ENCODE data around the gene CXXC4. TPM values are rescaled to one million over a fixed set of nuclear protein-coding genes. Genes with fewer than 3 reads are reported as not detected.
A peak's percentile ranks its signal among the peaks of the same experiment; 100 is the strongest.

The CXXC4 gene
- total RNA-seq, 1 experiment from 2014 or later = 0.76 TPM

DNA sequence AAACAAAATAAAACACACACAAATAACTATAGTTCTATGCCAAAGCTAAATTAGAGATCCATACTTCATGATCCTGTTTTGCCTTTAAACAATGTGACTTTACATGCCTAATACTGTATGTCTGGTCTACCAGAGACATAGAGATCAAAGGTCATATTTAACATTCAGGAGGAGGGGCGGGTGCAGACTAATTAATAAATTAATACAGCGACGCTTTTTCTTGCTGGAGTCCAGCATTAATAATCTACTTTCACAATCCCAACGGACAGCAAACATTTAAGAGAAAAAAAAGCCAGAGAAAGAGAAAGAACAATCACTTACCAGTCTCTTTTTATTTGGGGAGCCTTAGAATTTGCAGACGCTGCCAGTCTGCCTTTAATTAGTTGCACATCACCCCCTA, 509 bp downstream of the CXXC4 start:
- CTCF ChIA-PET = no interaction called here
- Histone ChIP-seq H3K4me2 (no peak overlapping the region), H3K79me2 (ENCODE audit: low read depth) (no peaks in the 10 kb centered on the region), H3F3A (ENCODE audit: insufficient read depth, low read depth) (0 out of 2 replicates have a peak, but pooled peaks cover 3% of the 10 kb centered on the region), H3K9me2 (ENCODE audit: insufficient read depth) (no peaks in the 10 kb centered on the region), H3K9me3 (ENCODE audit: insufficient read depth, low read depth) (no peaks in the 10 kb centered on the region), H3K27me3 (ENCODE audit: insufficient read depth, low read depth) (no peaks in the 10 kb centered on the region), H2AFZ (no peak overlapping the region), H3K27ac (no peak overlapping the region), H4K20me1 (ENCODE audit: insufficient read depth) (no peaks in the 10 kb centered on the region), H3K36me3 (ENCODE audit: low read depth) (no peaks in the 10 kb centered on the region), H3K4me1 (replicated peaks; ENCODE audit: insufficient read depth) (0 out of 2 replicates have a peak, but pooled peaks cover 3% of the 10 kb centered on the region), H3K4me3 (no peak overlapping the region)
- no peak for TF ChIP-seq EZH2 (IDR thresholded peaks at IDR 0.05; ENCODE audit: low read depth)
- TF ChIP-seq, protein P1, sequence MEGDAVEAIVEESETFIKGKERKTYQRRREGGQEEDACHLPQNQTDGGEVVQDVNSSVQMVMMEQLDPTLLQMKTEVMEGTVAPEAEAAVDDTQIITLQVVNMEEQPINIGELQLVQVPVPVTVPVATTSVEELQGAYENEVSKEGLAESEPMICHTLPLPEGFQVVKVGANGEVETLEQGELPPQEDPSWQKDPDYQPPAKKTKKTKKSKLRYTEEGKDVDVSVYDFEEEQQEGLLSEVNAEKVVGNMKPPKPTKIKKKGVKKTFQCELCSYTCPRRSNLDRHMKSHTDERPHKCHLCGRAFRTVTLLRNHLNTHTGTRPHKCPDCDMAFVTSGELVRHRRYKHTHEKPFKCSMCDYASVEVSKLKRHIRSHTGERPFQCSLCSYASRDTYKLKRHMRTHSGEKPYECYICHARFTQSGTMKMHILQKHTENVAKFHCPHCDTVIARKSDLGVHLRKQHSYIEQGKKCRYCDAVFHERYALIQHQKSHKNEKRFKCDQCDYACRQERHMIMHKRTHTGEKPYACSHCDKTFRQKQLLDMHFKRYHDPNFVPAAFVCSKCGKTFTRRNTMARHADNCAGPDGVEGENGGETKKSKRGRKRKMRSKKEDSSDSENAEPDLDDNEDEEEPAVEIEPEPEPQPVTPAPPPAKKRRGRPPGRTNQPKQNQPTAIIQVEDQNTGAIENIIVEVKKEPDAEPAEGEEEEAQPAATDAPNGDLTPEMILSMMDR (conservative IDR thresholded peaks at IDR 0.05) = no peak
- intact Hi-C loops (cut with micrococcal nuclease; ENCODE audit: unreplicated experiment) = loop anchor here (2.0 kb wide), 1 partner anchor 77 kb away; no protein-coding TSS in a partner anchor
- BruUV-seq (replicated peaks) = no TSS peak
- POLR2A ChIA-PET (ENCODE audit: unreplicated experiment) = no interaction called here
- DNase-seq = no peak

DNA sequence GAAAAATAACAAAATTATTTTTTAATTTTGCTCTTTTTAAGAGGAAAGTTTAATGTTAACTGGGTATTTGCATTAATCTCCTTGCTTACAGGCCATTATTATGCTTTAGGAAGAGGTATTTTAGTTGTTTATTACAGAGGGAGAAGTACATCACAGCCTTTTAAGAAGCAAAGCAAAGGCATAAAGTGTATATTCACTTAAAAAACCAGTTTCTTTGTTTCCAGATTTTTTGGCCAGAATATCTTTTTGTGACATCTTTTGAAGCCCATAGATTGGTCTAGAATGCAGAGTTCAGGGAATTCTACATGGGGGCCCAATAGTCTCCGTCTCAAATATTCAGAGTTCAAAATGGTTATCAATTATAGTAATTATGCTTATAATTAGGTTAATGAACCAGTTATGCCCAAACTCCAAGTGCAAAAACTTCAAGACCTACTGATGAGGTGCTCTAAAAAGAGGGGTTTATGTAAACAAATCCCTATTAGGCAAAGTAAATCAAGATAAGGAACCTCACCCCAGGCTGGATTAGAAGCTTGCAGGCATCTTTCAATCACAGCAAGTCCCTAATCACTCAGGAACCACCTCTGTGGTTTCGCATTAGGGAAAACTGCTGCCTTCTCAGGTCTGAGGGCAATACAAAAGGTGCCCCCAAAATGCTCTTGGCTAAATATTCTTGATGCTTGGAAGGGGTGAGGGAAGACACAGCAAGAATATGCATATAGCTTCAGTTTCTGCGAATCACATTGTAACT, 1.4 kb downstream of the CXXC4 start:
- Histone ChIP-seq H4K20me1 (ENCODE audit: insufficient read depth) (no peaks in the 10 kb centered on the region), H3K36me3 (ENCODE audit: low read depth) (no peaks in the 10 kb centered on the region), H3K27ac (no peak overlapping the region), H3K4me2 (no peak overlapping the region), H3K9me3 (ENCODE audit: insufficient read depth, low read depth) (no peaks in the 10 kb centered on the region), H3K27me3 (ENCODE audit: insufficient read depth, low read depth) (no peaks in the 10 kb centered on the region), H3K9me2 (ENCODE audit: insufficient read depth) (no peaks in the 10 kb centered on the region), H3K4me3 (no peak overlapping the region), H3K79me2 (ENCODE audit: low read depth) (no peaks in the 10 kb centered on the region), H2AFZ (no peak overlapping the region), H3F3A (ENCODE audit: insufficient read depth, low read depth) (0 out of 2 replicates have a peak, but pooled peaks cover 3% of the 10 kb centered on the region), H3K4me1 (replicated peaks; ENCODE audit: insufficient read depth) (0 out of 2 replicates have a peak, but pooled peaks cover 3% of the 10 kb centered on the region)
- ChIA-PET CTCF (no interaction called here), POLR2A (ENCODE audit: unreplicated experiment) (no interaction called here)
- DNase-seq = no peak
- no TSS peak for BruUV-seq (replicated peaks)
- intact Hi-C loops (cut with micrococcal nuclease; ENCODE audit: unreplicated experiment) = no loop called here
- TF ChIP-seq EZH2 (IDR thresholded peaks at IDR 0.05; ENCODE audit: low read depth) = no peak
- TF ChIP-seq, protein P1 (conservative IDR thresholded peaks at IDR 0.05) = no peak

DNA sequence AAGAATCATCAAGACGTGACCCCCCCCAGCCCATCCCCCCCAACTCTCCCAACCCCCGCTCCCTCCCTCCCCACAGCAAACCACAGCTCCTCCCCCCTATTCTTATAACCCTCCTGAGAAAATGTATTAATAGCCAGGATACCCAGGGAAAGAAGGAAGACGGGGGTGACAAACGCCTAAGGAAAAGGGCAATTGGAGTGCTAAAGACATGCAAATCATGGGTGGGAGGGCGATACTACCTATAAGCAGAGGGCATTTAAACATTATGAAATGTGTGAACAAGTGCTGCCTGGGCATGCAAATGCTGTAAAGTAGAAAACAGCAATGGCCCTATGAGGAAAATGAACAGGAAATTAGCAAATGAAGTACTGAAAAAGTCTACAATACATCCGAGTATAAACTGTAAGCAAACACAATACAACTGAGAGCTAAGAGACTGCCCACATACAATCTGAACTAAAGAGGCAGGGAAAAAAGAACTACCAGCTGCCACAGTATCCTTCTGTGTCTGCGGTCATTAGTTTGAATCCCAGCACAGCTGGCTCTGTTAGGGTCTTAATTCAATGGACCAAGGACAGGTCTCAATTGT, 2.4 kb downstream of the CXXC4 start:
- Histone ChIP-seq H3F3A (ENCODE audit: insufficient read depth, low read depth) (0 out of 2 replicates have a peak, but pooled peaks cover 3% of the 10 kb centered on the region), H3K36me3 (ENCODE audit: low read depth) (no peaks in the 10 kb centered on the region), H2AFZ (no peak overlapping the region), H3K27ac (no peak overlapping the region), H3K4me2 (peak overlapping the region; percentile 72), H3K4me1 (replicated peaks; ENCODE audit: insufficient read depth) (0 out of 2 replicates have a peak, but pooled peaks cover 3% of the 10 kb centered on the region), H4K20me1 (ENCODE audit: insufficient read depth) (no peaks in the 10 kb centered on the region), H3K4me3 (peak overlapping the region; percentile 39; the same call in 1 of the 2 replicates), H3K9me2 (ENCODE audit: insufficient read depth) (no peaks in the 10 kb centered on the region), H3K27me3 (ENCODE audit: insufficient read depth, low read depth) (no peaks in the 10 kb centered on the region), H3K9me3 (ENCODE audit: insufficient read depth, low read depth) (no peaks in the 10 kb centered on the region), H3K79me2 (ENCODE audit: low read depth) (no peaks in the 10 kb centered on the region)
- intact Hi-C loops (cut with micrococcal nuclease; ENCODE audit: unreplicated experiment) = no loop called here
- peak in 1 of 2 experiments; percentile 3 for DNase-seq
- ChIA-PET POLR2A (ENCODE audit: unreplicated experiment) (interaction anchor here (0.7 to 0.8 kb wide), 2 partner anchors 8 to 626 kb away, joined by 3 to 4 read pairs; no protein-coding TSS in a partner anchor), CTCF (interaction anchor here (0.8 kb wide), 1 partner anchor 373 kb away, joined by 4 read pairs; no protein-coding TSS in a partner anchor)
- BruUV-seq (replicated peaks) = no TSS peak
- TF ChIP-seq, protein P1 (conservative IDR thresholded peaks at IDR 0.05) = no peak
- no peak for TF ChIP-seq EZH2 (IDR thresholded peaks at IDR 0.05; ENCODE audit: low read depth)

Data from PC-9 (cell line).